ENCODE data around the gene OSBPL1A. TPM values are rescaled to one million over a fixed set of nuclear protein-coding genes. Genes with fewer than 3 reads are reported as not detected.

OSBPL1A gene

DNA sequence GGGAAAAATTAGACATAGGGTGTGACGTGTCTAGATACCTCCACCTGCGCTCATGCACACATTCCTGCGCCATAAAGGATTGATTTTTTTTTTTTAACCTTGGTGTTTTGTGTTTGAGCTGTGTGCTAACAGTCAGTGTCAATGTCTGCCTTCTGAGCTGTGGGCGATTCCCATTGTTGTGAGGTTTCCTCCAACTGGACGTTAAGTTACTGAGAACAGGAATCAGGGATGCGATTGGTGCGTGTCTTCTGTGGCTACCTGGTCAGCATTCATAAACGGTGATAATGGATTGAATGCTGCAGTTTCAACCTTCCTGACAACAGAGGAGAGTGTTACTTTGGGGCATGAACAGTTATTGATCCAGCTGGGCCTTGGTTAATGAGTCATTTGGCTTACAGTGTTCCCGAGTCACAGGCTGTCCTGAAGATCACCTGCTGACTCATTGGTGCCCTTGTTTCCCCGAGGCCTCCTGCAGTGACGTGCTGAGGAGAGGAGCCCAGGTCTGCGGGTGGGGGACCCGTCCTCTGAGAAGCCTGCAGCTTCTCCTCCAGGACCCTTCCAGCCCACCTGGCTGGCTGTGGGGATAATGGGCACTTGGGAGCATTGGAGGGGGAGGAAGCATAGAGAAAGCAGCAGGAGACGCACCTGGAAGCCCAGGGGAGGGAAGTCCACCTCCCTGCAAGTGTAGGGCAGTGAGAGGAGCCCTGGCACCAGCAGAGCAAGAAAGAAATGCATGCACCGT lies 284.6 kb downstream of the OSBPL1A start:
- H3K27ac ChIP-seq (replicated peaks), result no peak overlapping the region
- H3K4me3 ChIP-seq (replicated peaks; ENCODE audit: insufficient read depth, low read length), result no peak overlapping the region
- DNase-seq (ENCODE audit: low read depth in 1 of 2, low spot score in 1 of 2), result no peak
- TF ChIP-seq REST (IDR thresholded peaks at IDR 0.05; ENCODE audit: insufficient replicate concordance, low read depth) (no peak), POLR2AphosphoS5 (IDR thresholded peaks at IDR 0.05; ENCODE audit: low read depth) (no peak), SPI1 (IDR thresholded peaks at IDR 0.05; ENCODE audit: borderline replicate concordance, low read depth) (no peak), GABPA (IDR thresholded peaks at IDR 0.05; ENCODE audit: low read depth) (no peak)
- TF ChIP-seq, protein P1, sequence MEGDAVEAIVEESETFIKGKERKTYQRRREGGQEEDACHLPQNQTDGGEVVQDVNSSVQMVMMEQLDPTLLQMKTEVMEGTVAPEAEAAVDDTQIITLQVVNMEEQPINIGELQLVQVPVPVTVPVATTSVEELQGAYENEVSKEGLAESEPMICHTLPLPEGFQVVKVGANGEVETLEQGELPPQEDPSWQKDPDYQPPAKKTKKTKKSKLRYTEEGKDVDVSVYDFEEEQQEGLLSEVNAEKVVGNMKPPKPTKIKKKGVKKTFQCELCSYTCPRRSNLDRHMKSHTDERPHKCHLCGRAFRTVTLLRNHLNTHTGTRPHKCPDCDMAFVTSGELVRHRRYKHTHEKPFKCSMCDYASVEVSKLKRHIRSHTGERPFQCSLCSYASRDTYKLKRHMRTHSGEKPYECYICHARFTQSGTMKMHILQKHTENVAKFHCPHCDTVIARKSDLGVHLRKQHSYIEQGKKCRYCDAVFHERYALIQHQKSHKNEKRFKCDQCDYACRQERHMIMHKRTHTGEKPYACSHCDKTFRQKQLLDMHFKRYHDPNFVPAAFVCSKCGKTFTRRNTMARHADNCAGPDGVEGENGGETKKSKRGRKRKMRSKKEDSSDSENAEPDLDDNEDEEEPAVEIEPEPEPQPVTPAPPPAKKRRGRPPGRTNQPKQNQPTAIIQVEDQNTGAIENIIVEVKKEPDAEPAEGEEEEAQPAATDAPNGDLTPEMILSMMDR (IDR thresholded peaks at IDR 0.05; ENCODE audit: insufficient read depth, low read length), result no peak
- H3K27me3 ChIP-seq (ENCODE audit: insufficient read depth, poor library complexity, severe bottlenecking), result no peaks in the 10 kb centered on the region

DNA sequence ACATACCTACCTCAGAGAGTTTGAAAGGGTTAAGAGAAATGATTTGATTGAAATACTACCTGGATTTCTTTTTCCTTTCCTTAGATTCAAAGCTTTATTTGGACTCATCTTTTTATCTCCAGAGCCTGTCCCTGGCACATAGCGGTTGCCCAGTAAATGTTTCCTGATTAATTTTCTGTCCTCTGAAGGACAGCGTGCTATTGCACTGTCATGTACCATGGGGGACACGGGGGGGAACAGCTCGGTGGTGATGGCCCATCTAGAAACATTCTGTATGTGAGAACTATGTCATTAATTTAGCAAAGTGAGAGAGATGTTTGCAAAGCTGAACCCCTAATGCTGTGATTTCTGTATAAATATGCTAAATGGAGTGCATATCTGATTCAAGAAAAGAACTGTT lies 285.2 kb downstream of the OSBPL1A start:
- TF ChIP-seq REST (IDR thresholded peaks at IDR 0.05; ENCODE audit: insufficient replicate concordance, low read depth), result no peak
- no peaks in the 10 kb centered on the region for H3K27me3 ChIP-seq (ENCODE audit: insufficient read depth, poor library complexity, severe bottlenecking)
- H3K27ac ChIP-seq (replicated peaks), result no peak overlapping the region
- no peak for DNase-seq (ENCODE audit: low read depth in 1 of 2, low spot score in 1 of 2)
- no peak overlapping the region for H3K4me3 ChIP-seq (replicated peaks; ENCODE audit: insufficient read depth, low read length)

Small RNA genes lying within 50 kb of the gene (microRNA-seq; reads per million reads assigned to microRNA genes)
- not detected for gene MIR320C2

Measured in HL-60 (cell line).